GM21447 (cell line): ENCODE data around the gene FOXF1.

ENCODE experiments used
- ATAC-seq: cut with Tn5 transposase; IDR thresholded peaks from one replicate; pipeline ENCODE4 v1.9.1; 2021; ENCODE audit not compliant: unreplicated experiment

The FOXF1 gene

GRCh38 chr16:86503830-86504229 is 6.5 kb upstream of the FOXF1 start:
- ATAC-seq, result no peak

GRCh38 chr16:86504315-86505184 is 5.8 kb upstream of the FOXF1 start:
- no peak for ATAC-seq

DNA sequence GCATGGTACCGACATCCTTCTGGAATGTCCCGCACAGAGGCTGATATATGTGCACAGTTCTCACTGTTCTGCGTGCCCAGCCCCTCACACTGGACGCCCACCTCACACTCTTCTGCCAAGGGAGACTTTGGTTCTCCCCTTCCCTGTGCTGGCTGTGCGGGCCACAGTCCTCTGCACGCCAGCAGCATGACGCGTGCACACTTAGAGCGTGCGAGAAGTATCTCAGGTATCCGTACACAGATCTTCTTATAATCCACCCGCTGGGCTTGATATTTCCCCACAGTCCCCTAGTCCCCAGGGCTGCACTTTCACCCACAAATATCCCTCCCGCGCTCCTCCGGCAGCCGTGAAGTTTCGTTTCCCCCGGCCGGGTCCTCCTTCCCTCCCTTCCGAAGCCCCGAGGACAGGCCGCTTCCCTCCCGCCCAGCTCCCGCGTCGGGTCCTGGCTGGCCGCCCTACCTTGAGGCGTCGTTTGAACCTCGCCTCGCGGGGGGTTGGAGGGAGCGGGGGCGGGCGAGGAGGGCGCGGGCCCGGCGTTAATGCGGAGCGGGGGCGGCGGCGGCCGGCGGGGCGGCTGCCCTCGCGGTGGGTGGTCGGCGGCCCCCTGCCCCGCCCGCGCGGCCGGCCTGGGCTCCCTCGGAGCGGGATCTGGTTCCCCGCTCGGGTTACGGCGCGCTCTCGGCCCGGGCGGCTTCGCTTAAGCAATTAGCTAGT is 5.0 kb upstream of the FOXF1 start:
- ATAC-seq, result no peak

DNA sequence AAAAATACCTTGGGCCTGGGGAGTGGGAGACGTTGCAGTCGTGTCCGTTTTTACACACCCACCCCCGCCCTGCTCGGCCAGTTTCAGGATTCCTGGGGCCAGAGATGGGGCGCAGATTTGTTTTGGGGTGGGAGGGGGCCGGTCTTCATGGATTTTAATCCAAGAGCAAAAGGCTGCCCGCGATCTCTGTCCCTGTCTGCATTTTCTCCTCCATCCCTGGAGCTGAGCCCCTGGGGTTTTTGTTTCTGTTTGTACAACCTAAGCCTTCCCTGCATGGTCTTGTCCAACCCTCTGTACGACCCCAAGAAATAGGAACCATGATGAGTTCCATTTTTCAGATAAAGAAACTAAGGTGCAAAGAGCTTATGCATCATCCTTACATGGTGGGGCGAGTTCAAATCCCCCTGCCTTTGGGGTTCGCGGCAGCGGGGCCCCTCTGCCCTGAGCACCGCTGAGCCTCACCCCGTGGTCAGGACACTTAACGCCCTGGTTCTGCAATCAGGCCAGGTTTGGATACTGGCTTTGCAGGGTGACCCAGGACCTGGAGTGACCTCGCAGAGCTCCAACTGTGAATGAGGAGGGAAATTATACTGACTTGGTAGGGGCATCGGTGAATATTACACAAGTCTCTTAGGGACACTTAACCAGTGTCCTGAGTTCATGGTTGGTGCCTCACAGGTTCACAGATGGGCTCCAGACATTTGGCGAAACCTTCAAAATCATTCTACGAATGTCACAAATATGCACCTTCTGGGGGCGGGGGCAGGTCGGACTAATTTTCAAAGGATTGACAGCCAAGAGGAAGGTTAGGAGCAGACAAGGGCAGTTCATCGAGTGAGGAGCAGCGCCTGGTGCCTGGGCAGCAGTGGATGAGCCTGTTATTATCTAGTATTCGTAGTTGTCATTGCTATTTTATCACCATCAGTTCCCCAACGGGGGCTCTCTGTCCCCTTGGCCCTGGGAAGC is 4.1 kb upstream of the FOXF1 start:
- no peak for ATAC-seq

DNA sequence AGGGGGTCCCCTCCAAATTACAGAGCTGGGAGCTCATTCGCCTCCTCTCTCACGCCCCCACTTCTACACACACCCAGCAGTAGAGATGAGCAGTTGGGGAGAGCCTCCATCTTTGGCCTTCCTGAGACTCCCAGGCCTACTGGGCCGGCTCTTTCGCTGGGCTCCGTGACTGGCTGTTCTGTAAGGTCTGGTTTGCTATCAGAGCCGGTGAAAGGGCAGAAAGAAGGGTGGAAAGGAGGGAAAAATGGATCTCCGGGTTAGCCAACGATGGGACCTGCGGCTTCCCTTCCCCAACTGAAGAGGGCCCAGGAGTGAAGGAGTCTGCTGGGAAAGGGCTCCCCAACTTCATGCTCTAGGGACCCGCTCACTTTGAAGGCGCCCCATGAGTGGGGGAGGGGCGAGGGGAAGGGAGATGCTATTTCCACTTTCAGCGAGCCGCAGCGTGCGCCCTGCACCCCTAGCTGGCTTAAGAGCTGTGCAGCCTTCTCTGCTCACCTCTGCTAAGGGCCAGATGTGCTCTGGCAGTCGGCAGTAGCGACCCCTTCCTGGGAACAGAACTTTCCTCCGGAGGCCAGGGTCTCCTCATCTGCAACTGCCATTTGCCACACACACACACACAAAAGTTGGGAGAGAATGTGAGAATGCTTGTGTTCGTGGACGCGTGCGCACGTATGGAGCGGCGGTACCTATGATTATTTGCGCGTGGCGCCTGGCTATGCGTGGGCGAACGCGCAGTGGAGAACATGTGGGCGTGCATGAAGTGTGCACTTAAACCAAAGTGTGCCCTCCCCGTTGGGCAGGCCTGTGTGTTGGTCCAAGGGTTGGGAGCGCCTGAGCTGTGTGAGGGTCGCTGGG is 2.9 kb upstream of the FOXF1 start:
- ATAC-seq, result no peak

GRCh38 chr16:86508028-86508946 is 2.0 kb upstream of the FOXF1 start:
- ATAC-seq, result no peak

- ATAC-seq, result no peak
Measured at GRCh38 chr16:86508947-86509758, 1.2 kb upstream of the FOXF1 start.

GRCh38 chr16:86509759-86510464 is 415 bp upstream of the FOXF1 start:
- ATAC-seq, result no peak

- no peak for ATAC-seq
Measured at GRCh38 chr16:86511317-86512161, 1.2 kb downstream of the FOXF1 start.

DNA sequence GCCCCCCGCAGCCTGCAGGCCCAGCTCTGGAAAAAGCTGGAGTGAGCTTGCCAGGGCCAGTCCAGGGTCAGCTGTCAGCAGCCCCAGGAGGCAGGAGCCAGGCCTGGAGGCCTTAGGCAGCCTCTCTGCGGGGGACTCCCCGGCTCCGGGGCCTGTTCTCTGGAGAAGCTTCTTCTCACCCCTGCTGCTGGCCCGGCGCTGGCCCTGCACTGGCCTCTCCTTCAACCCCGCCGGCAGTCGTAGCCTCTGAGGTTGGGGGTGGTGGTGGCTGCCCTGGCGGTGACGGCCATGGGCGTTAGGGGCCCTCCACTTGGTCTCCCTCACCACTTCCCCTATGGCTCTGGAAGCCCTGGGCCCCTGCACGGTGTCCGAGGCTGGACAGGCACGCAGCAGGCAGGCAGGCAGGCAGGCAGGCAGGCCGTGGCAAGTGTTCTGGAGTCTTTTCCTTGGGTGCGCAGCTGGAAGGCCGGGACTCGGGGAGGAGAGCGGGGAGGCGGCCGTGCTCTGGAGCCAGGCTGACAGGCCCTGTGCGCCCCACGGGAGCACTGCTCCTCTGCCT is 2.1 kb downstream of the FOXF1 start:
- no peak for ATAC-seq

GRCh38 chr16:86512860-86513470 is 2.6 kb downstream of the FOXF1 start:
- ATAC-seq, result no peak

DNA sequence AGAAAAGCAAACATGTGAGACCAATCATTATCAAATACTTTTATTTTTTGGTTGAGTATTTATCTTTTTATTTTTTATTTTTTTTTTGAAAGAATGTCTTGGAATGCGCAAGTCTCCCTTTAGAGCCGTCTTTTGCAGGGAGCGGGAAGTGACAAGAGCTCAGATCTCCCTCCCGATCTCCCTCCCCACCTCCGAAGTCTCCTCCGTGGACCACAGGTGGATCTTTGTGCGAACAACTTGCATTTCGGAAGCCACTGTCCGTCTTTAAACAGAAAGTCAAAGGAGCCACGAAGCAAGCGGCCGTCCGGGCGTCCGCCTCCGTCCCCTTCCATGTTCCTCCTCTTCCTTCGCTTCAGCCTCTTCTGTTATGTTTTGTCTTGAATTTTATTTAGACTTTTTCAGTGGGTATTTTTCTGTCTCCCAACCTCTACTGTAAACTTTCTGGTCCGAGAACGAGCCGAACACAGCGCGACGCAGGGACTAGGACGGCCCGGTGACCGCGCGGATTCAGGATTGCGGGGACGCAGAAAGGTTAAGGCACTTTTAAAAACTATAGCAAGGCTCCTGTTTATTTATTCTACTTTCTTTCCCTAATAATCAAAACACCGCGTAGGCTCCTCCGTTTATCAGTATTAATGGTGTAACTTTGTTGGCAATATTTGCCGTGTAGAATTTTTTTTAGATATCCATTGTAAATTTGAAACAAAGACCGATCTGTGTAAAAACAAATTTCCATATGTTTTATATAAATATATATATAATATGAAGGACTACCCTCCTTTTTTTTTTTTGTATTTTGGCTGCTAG is 3.3 kb downstream of the FOXF1 start:
- ATAC-seq, result no peak

DNA sequence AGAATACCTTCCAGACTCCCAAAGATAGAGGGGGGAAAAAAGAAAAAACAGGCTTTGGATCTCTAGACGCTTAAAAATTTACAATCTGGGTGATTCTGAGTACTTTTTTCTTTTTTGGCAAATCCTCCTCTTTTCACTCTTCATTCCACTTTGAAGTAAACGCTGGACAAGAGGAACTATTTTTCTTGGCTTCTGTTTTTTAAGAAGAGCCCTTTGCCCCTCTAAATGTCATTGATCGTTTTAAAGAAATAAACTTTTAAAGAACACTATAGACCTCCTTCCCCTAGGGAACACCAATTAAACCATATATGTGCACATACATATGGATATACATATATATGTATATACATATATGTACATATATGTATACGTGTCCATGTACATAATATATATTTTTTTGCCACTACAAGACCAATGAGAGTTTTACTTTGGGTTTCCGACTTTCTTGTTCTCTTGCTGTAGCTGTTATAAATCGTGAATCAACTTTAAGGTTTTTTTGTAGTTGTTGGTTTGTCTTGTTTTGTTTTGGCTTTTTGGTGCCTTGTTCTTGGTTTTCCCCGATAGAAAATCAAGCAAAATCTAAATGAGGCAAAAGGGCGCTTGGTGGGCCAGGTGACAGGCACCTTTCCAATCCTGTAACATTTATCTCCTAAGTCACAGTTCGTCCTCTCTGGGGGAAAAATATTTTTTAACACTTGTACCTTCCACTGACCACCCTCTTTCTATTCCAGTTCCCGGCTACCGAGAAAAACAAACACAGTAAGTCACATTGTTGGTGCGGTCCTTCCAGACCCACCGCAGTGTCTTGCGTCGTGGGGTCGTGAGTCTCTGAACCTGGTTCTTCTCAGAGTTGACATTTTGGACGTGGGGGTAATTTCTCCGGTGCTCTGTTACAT is 4.4 kb downstream of the FOXF1 start:
- no peak for ATAC-seq

GRCh38 chr16:86515413-86515776 is 5.1 kb downstream of the FOXF1 start:
- no peak for ATAC-seq
